Dedifferentiated amniotic fluid mesenchymal stem cell (primary cell): ENCODE measurements around the gene ZGPAT.

ENCODE experiments used
- DNase-seq: peaks from one replicate; pipeline ENCODE4 v3.0.0-alpha.2; 2016; ENCODE audit errors: extremely low spot score

ZGPAT gene

GRCh38 chr20:63678667-63679465, 29.0 kb upstream of the ZGPAT start:
- no peak for DNase-seq

DNA sequence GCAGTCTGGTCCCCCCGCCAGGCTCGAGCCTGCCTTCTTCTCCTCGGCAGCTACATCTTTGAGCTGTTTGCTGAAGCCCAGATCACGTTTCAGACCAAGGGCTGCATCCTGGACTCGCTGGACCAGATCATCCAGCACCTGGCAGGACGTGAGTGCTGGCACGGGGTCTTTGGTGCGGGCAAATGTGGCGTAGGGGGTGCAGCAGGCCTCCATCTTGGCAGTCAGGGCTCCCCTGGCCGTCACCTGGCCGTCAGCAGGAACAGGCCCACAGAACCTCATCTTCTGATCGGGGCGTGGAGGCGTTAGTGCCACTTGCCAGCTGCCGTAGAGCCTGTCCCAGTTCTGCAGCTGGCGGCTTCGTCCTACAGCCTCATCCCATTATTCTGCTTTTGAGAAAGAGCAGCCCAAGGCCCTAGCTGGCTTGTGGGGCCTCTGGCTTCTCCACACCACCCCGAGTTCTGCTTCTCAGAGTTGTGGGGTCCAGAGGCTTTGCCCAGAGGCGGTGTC, 28.0 kb upstream of the ZGPAT start:
- DNase-seq, result no peak

DNA sequence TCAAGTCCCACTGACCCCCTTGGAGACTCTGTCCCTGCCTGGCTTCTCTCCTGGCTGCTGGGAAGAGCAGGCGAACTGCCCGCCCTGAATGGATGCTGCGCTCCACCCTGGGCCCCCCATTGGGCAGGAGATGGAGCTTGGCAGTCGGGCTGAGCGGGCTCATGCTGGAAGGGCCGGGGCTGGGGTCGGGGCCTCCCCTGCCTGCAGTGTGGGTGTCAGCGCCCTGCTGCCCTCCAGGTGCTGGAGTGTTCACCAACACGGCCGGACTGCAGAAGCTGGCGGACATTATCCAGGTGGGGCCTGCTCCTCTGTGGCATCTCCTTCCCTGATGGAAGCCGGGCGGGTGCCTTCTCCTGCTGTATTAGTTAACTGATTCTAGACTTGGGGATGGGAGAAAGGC, 27.4 kb upstream of the ZGPAT start:
- no peak for DNase-seq

DNA sequence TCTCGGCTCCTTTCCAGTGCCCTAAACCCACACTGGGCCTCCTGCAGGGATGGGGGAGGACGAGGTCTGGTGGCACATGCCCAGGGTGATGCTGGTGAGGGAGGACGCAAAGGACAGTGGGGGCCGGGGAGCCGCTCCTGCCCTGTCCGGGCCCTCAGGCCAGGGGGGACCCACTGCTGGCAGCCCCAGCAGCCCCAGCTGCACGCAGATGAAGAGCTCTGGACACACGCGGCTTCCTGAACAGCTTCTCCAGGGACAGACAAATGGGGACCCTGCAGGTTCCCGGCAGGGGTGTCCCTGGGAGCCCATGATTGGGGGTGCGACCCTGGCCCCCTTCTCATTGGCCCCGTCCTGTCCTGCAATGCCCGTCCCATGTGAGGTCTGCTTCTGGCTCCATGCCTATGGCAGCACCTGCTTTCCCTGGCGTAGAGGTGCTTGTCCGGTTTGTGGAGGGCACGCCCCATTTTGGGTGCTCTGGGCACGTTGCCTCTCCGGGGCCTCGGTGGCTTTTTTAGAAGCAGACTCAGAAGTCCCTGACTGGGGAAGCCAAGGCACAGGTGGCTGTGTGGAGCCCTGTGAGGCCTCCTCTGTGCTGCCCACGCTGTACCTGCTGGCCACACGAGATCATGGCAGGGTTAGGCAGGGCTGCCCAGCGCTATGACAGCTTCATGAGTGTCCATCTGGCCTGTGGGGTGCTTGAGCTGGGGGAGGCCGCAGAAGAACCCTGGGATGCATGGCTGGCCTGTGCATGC, 26.8 kb upstream of the ZGPAT start:
- DNase-seq, result no peak

GRCh38 chr20:63681609-63682142, 26.2 kb upstream of the ZGPAT start:
- no peak for DNase-seq

DNA sequence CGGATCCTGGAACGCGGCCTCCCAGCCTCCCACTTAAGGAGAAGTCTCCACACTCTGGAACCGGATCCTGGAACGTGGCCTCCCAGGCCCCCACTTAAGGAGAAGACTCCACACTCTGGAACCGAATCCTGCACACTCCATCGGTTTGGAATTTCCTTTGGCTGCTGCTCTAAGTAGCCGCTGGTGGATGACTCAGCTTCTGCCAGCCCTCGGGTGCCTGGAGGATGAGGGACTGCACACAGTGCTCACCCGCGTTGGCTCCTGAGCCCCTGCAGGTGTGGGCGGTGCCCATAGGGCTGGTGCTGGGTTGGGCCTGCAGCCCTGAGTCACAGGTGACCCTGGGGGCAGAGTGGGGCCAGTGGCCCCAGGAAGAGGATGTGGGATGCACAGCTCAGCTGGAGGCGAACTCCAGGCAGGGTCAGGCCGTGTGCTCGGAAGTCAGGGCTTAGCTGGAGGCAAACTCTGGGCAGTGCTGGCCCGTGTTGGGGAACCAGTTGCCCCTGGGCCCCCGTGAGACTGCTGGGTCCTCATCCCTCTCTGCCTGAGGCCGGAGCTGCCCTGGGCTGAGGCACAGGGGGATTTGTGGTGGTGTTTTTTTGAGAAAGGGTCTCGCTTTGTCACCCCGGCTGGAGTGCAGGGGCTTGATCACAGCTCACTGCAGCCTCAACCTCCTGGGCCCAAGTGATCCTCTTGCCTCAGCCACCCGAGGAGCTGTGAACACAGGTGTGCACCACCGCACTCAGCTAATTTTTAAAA, 25.3 kb upstream of the ZGPAT start:
- peak; percentile 96 for DNase-seq

- no peak for DNase-seq
Observed at GRCh38 chr20:63685269-63686026, 22.4 kb upstream of the ZGPAT start.

GRCh38 chr20:63686094-63686491, 21.7 kb upstream of the ZGPAT start:
- DNase-seq, result no peak

- DNase-seq, result no peak
Observed at GRCh38 chr20:63686492-63687321, 21.1 kb upstream of the ZGPAT start.

GRCh38 chr20:63687419-63688178, 20.2 kb upstream of the ZGPAT start:
- DNase-seq, result no peak

- no peak for DNase-seq
Observed at GRCh38 chr20:63688228-63689045, 19.4 kb upstream of the ZGPAT start.

DNA sequence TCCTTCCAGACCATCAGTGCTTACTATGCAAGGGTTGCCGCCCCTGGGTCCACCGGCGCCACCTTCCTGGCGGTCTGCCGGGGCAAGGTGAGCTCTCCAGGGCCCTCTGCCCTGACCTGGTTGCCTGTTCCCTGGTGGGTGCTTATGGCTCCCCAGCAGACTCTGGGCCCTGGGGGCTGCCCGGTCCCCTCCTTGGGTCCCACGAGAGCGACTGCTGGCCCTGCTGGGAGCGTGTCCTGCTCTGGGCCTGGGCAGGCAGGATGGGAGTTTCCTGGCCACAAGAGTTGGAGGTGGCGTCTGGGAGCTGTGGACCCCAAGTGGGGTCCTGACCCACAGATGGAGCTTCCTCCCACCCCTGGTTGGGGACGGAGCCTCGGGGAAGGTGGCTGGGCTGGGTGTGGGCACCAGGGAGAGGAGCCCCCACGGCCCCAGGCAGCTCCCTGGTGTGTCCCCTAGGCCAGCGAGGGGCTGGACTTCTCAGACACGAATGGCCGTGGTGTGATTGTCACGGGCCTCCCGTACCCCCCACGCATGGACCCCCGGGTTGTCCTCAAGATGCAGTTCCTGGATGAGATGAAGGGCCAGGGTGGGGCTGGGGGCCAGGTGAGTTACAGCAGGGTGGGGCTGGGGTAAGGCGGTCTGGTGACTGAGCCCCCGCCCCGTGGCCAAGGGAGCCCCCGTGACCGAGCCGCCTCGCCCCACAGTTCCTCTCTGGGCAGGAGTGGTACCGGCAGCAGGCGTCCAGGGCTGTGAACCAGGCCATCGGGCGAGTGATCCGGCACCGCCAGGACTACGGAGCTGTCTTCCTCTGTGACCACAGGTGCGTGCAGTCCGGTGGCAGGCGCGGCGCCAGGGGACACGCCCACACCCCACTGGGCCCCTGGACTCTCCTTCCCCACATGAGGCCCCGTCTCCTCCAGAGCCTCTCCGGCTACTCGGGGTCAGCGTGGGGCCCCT, 18.5 kb upstream of the ZGPAT start:
- no peak for DNase-seq

DNA sequence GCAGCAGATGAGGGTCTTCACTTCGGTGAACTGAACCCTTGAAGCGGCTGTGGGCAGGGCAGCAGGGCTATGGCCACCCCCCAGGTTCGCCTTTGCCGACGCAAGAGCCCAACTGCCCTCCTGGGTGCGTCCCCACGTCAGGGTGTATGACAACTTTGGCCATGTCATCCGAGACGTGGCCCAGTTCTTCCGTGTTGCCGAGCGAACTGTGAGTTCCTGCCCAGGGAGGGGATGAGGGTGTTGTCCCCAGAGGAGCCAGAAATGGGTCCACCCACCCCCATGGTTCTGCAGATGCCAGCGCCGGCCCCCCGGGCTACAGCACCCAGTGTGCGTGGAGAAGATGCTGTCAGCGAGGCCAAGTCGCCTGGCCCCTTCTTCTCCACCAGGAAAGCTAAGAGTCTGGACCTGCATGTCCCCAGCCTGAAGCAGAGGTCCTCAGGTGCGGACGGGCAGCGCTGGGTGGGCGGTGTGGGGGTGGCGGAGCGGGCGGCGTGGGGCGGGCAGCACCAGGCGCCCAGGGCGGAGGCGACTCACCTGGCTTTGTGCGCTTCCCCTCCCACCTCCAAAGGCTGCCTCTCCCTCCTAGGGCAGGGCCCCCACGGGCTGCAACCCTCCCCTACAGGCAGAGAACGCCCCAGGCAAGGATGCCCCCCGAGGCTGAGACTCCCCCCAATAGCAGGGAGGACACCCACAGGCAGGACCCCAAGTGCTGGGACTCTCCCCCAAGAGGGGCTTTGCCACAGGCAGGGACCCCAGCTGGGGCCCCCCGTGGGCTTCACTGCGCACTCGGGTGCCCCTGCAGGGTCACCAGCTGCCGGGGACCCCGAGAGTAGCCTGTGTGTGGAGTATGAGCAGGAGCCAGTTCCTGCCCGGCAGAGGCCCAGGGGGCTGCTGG, 17.6 kb upstream of the ZGPAT start:
- no peak for DNase-seq

DNA sequence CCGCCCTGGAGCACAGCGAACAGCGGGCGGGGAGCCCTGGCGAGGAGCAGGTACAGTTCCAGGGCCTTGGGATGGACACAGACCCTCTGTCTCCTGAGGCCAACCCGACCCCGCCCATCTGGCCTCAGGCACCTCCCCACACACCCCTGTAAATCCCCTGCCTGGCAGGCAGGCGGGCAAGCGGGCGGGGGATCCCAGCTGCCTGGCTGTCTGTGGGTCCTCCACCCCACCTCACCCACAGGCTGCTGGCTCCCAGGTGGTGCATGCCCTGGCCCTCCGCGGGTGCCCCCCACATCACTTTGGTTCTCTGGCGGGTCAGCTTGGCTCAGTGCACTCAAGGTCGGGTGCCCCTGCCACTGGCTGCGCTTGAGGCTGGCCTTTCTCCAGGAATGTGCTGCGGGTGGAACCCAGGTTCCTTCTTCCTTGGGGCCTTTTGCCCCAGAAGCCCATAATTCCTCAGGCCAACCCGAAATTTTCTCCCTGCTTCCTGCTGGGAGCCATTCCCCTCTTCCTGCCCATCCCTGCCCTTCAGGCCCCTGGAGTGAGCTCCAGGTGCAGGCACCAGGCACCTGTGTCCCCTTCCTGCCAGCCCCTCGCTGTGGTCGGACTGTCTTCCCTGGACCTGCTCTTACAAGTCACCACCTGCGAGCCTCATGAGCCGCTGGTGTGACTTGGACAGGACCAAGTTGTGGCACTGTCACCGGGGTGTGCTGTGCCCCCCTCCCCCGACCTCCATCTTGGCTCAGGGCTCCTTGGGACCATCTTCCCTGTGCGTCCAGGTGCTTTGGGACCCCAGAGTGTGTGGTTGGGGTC, 16.7 kb upstream of the ZGPAT start:
- DNase-seq, result no peak

DNA sequence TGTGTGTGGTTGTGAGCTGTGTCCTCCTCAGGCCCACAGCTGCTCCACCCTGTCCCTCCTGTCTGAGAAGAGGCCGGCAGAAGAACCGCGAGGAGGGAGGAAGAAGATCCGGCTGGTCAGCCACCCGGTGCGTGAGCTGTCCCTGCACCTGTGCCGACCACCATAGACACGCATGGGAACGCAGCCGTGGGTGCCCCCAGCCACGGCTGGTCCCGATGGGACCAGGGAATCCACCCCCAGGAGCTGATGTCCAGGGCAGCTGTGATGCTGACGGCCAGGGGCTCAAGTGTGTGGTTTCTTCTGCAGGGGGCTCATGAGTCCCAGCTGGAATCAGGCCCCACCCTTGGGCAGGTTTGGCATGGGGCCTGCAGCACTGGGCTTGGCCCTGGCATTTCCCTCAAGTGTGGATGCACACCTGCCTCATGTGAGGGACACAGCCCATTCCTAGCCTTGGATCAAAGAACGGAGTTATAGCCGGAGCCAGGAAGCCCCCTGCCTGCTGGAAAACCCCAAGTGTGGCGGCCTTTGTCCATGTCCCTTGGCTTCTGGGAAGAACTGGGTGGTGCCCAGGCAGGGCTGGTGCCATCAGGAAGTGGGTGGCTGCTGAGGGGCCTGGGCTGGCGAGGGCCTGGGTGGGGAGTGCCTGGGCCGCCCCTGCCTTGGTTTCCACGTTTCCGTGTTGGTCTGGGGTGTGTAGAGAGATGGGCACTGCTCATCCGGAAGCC, 16.0 kb upstream of the ZGPAT start:
- DNase-seq, result no peak
